HG03442 (cell line): ENCODE measurements around the gene ZNF664.

Experiments used
- ATAC-seq: cut with Tn5 transposase; IDR thresholded peaks from one replicate; pipeline ENCODE4 v1.9.1; 2021; ENCODE audit warnings: mild to moderate bottlenecking, moderate library complexity; ENCODE audit not compliant: unreplicated experiment

Gene ZNF664

GRCh38 chr12:123957196-123957595, 15.8 kb upstream of the ZNF664 start:
- no peak for ATAC-seq

GRCh38 chr12:123958462-123958861, 14.6 kb upstream of the ZNF664 start:
- ATAC-seq: no peak

GRCh38 chr12:123958876-123959275, 14.1 kb upstream of the ZNF664 start:
- no peak for ATAC-seq

- ATAC-seq: no peak
These were observed 12.8 kb upstream of the ZNF664 start for GRCh38 chr12:123960029-123960735.

- no peak for ATAC-seq
These were observed 12.2 kb upstream of the ZNF664 start for GRCh38 chr12:123960856-123961255.

GRCh38 chr12:123961585-123962345, 11.2 kb upstream of the ZNF664 start:
- ATAC-seq: no peak

- ATAC-seq: no peak
These were observed 10.5 kb upstream of the ZNF664 start for GRCh38 chr12:123962513-123962912.

GRCh38 chr12:123963821-123964220, 9.2 kb upstream of the ZNF664 start:
- no peak for ATAC-seq

- no peak for ATAC-seq
These were observed 7.6 kb upstream of the ZNF664 start for GRCh38 chr12:123965382-123965781.

GRCh38 chr12:123966596-123966995, 6.4 kb upstream of the ZNF664 start:
- no peak for ATAC-seq

GRCh38 chr12:123967121-123967586, 5.9 kb upstream of the ZNF664 start:
- ATAC-seq: no peak

GRCh38 chr12:123971449-123971769, 1.6 kb upstream of the ZNF664 start:
- no peak for ATAC-seq

GRCh38 chr12:123971770-123972456, 1.1 kb upstream of the ZNF664 start:
- ATAC-seq: peak; percentile 3

GRCh38 chr12:123973552-123974341, 732 bp downstream of the ZNF664 start:
- peak; percentile 10 for ATAC-seq

GRCh38 chr12:123976227-123976826, 3.3 kb downstream of the ZNF664 start:
- no peak for ATAC-seq

- ATAC-seq: no peak
These were observed 6.6 kb downstream of the ZNF664 start for GRCh38 chr12:123979566-123979965.

- no peak for ATAC-seq
These were observed 9.3 kb downstream of the ZNF664 start for GRCh38 chr12:123982269-123982668.

GRCh38 chr12:123983822-123984485, 10.9 kb downstream of the ZNF664 start:
- peak; percentile 43 for ATAC-seq

GRCh38 chr12:123984903-123985302, 11.9 kb downstream of the ZNF664 start:
- ATAC-seq: no peak

- ATAC-seq: no peak
These were observed 13.5 kb downstream of the ZNF664 start for GRCh38 chr12:123986374-123986965.
